H1 (cell line): ENCODE results near the gene HOXB6. TPM values are rescaled to one million over a fixed set of nuclear protein-coding genes. Genes with fewer than 3 reads are reported as not detected.

ENCODE experiments used
- CTCF ChIA-PET: fragments of 300-600 bp; sonication (Branson Sonifier 250); formaldehyde crosslinking; loops from one replicate; lab custom pipeline; 2021; ENCODE audit not compliant: partially characterized antibody; lab: Charles Lee
- POLR2A ChIA-PET: fragments of 300-600 bp; sonication (Branson Sonifier 250); formaldehyde crosslinking; loops from one replicate; lab custom pipeline; 2021; ENCODE audit warnings: inconsistent platforms; ENCODE audit not compliant: partially characterized antibody; lab: Charles Lee
- DNase-seq, 2 experiments: peaks; one replicate each; pipeline versions ENCODE4 v3.0.0 to v3.0.0-alpha.2; 2010 to 2022; ENCODE audit warnings: low spot score in 2 of 2, low read depth in 1 of 2, mixed read lengths in 1 of 2
- FAIRE-seq: peaks from 2 replicates; lab custom pipeline; 2011; peaks lifted over from hg19 to GRCh38; lab: Jason Lieb, UNC
- H2AFZ ChIP-seq: 2 replicates; pipeline ENCODE4 v1.8.1; 2012; ENCODE audit warnings: low read length, inconsistent platforms
- H2AK5ac ChIP-seq: 2 replicates; pipeline ENCODE4 v1.6.1; 2013; ENCODE audit warnings: low read depth, low read length
- H2BK120ac ChIP-seq: replicated peaks from 2 replicates; pipeline ENCODE3; 2013; ENCODE audit warnings: low read depth, low read length, inconsistent platforms
- H2BK12ac ChIP-seq: 2 replicates; pipeline ENCODE4 v1.6.1; 2013; ENCODE audit warnings: low read depth, low read length
- H2BK15ac ChIP-seq: 2 replicates; pipeline ENCODE4 v1.6.1; 2013; ENCODE audit warnings: low read length
- H2BK20ac ChIP-seq: 2 replicates; pipeline ENCODE4 v1.6.1; 2013; ENCODE audit warnings: low read length
- H2BK5ac ChIP-seq: 2 replicates; pipeline ENCODE4 v1.6.1; 2013; ENCODE audit warnings: low read depth, low read length
- H3K14ac ChIP-seq: 2 replicates; pipeline ENCODE4 v1.6.1; 2013; ENCODE audit warnings: inconsistent platforms; ENCODE audit not compliant: insufficient read length
- H3K18ac ChIP-seq: 2 replicates; pipeline ENCODE4 v1.6.1; 2013; ENCODE audit warnings: low read length; ENCODE audit errors: extremely low read depth
- H3K23ac ChIP-seq: 2 replicates; pipeline ENCODE4 v1.6.1; 2013; ENCODE audit warnings: inconsistent platforms; ENCODE audit not compliant: insufficient read length
- H3K23me2 ChIP-seq: 2 replicates; pipeline ENCODE4 v1.6.1; 2013; ENCODE audit warnings: low read depth, low read length
- H3K27ac ChIP-seq: 2 replicates; pipeline ENCODE4 v1.6.1; 2011; ENCODE audit warnings: low read depth, low read length, inconsistent platforms
- H3K27me3 ChIP-seq, 4 experiments: replicated peaks in 1 of 4; 1 replicate in 1 of 4; 2 replicates in 3 of 4; pipeline versions ENCODE4 v1.6.1 to v1.8.1; 2011 to 2013; ENCODE audit warnings: low read length in 3 of 4, mild to moderate bottlenecking in 3 of 4, inconsistent platforms in 2 of 4, mixed read lengths in 2 of 4, moderate library complexity in 1 of 4; ENCODE audit not compliant: control insufficient read depth in 3 of 4, insufficient read depth in 3 of 4; ENCODE audit errors: extremely low read depth in 1 of 4
- H3K36me3 ChIP-seq, 4 experiments: 2 replicates each; pipeline versions ENCODE4 v1.6.1 to v1.8.1; 2011 to 2013; ENCODE audit warnings: mild to moderate bottlenecking in 4 of 4, low read length in 3 of 4, moderate library complexity in 2 of 4, control low read depth in 1 of 4, inconsistent platforms in 1 of 4; ENCODE audit not compliant: insufficient read depth in 4 of 4, control insufficient read depth in 2 of 4
- H3K4ac ChIP-seq: replicated peaks from 2 replicates; pipeline ENCODE3; 2013; ENCODE audit warnings: low read length, low read depth, mixed read lengths, inconsistent platforms; ENCODE audit not compliant: insufficient read length
- H3K4me1 ChIP-seq, 4 experiments: replicated peaks in 1 of 4; 1 replicate in 1 of 4; 2 replicates in 3 of 4; pipeline versions ENCODE4 v1.6.1 to v1.8.1; 2011 to 2013; ENCODE audit warnings: low read length in 3 of 4, inconsistent platforms in 2 of 4, mixed read lengths in 1 of 4; ENCODE audit not compliant: insufficient read depth in 4 of 4, control insufficient read depth in 3 of 4
- H3K4me2 ChIP-seq, 2 experiments: 2 replicates each; pipeline versions ENCODE4 v1.6.1 to v1.8.1; 2011 to 2013; ENCODE audit warnings: low read depth in 2 of 2, low read length in 2 of 2, control low read depth in 1 of 2, inconsistent platforms in 1 of 2, mild to moderate bottlenecking in 1 of 2; ENCODE audit not compliant: insufficient read depth in 1 of 2
- H3K4me3 ChIP-seq, 4 experiments: fragments of 200-600, 300-600 bp in 1 of 4; sonication (generic), shearing (Covaris generic), sonication (Bioruptor Twin) in 1 of 4; 2 replicates each; pipeline versions ENCODE4 v1.5.1 to v1.8.1; 2011 to 2016; ENCODE audit warnings: low read length in 4 of 4, low read depth in 3 of 4, control low read depth in 2 of 4, inconsistent platforms in 2 of 4, mild to moderate bottlenecking in 2 of 4, mixed read lengths in 1 of 4, moderate library complexity in 1 of 4; ENCODE audit not compliant: insufficient read depth in 2 of 4; ENCODE audit errors: extremely low read depth in 1 of 4
- H3K56ac ChIP-seq: replicated peaks from 2 replicates; pipeline ENCODE3; 2013; ENCODE audit warnings: low read depth, mild to moderate bottlenecking, mixed read lengths, low read length, inconsistent platforms; ENCODE audit not compliant: insufficient read length
- H3K79me1 ChIP-seq: 2 replicates; pipeline ENCODE4 v1.6.1; 2013; ENCODE audit warnings: low read depth, low read length, control low read depth
- H3K79me2 ChIP-seq, 2 experiments: 2 replicates each; pipeline versions ENCODE4 v1.6.1 to v1.8.1; 2012 to 2013; ENCODE audit warnings: low read length in 2 of 2, mild to moderate bottlenecking in 2 of 2, inconsistent platforms in 1 of 2; ENCODE audit not compliant: insufficient read depth in 2 of 2, control insufficient read depth in 1 of 2
- H3K9ac ChIP-seq, 4 experiments: replicated peaks in 1 of 4; 1 replicate in 1 of 4; 2 replicates in 3 of 4; pipeline versions ENCODE4 v1.6.1 to v1.8.1; 2011 to 2013; ENCODE audit warnings: low read depth in 3 of 4, low read length in 3 of 4, control low read depth in 2 of 4, mild to moderate bottlenecking in 2 of 4, moderate library complexity in 2 of 4, inconsistent platforms in 1 of 4; ENCODE audit errors: extremely low read depth in 1 of 4
- H3K9me3 ChIP-seq, 2 experiments: 2 replicates each; pipeline versions ENCODE4 v1.6.1 to v1.8.1; 2012 to 2013; ENCODE audit warnings: mild to moderate bottlenecking in 2 of 2, moderate library complexity in 2 of 2, control low read depth in 1 of 2, inconsistent platforms in 1 of 2, low read depth in 1 of 2, low read length in 1 of 2, mixed read lengths in 1 of 2; ENCODE audit not compliant: insufficient read depth in 2 of 2
- H4K20me1 ChIP-seq, 2 experiments: replicated peaks in 1 of 2; 2 replicates each; pipeline versions ENCODE3 to v1.8.1; 2011 to 2013; ENCODE audit warnings: inconsistent platforms in 2 of 2, low read length in 2 of 2, mild to moderate bottlenecking in 1 of 2; ENCODE audit not compliant: insufficient read depth in 2 of 2, control insufficient read depth in 1 of 2
- H4K5ac ChIP-seq: 2 replicates; pipeline ENCODE4 v1.6.1; 2013; ENCODE audit warnings: low read length, low read depth, mixed read lengths, inconsistent platforms; ENCODE audit not compliant: insufficient read length
- H4K8ac ChIP-seq: 2 replicates; pipeline ENCODE4 v1.8.0; 2013; ENCODE audit warnings: mild to moderate bottlenecking, moderate library complexity, low read length, inconsistent platforms; ENCODE audit not compliant: insufficient read depth; ENCODE audit errors: extremely low read depth
- H4K91ac ChIP-seq: replicated peaks from 2 replicates; pipeline ENCODE3; 2013; ENCODE audit warnings: low read length, mixed read lengths, inconsistent platforms; ENCODE audit not compliant: insufficient read length
- BRCA1 ChIP-seq: IDR thresholded peaks from 2 replicates; pipeline ENCODE4 v1.6.1; 2012; ENCODE audit warnings: low read depth, low read length, improper control_type of control experiment
- CBX8 ChIP-seq: fragments of 300-800, 300-1000 bp; sonication (generic); IDR thresholded peaks from 2 replicates; pipeline ENCODE4 v1.7.1; 2016; ENCODE audit warnings: low read depth, low read length, borderline replicate concordance
- CTBP2 ChIP-seq: IDR thresholded peaks from 2 replicates; pipeline ENCODE4 v1.7.0; 2011; ENCODE audit warnings: borderline replicate concordance, mild to moderate bottlenecking, moderate library complexity, mixed read lengths, low read length; ENCODE audit not compliant: insufficient read depth, insufficient read length
- RAD21 ChIP-seq, 2 experiments: IDR thresholded peaks in 1 of 2; conservative IDR thresholded peaks in 1 of 2; 2 replicates each; pipeline ENCODE4 v1.6.1; 2011; ENCODE audit warnings: low read depth in 2 of 2, low read length in 2 of 2, improper control_type of control experiment in 1 of 2, inconsistent platforms in 1 of 2, mild to moderate bottlenecking in 1 of 2, moderate library complexity in 1 of 2
- RNF2 ChIP-seq: fragments of 200-900, 300-1000 bp; sonication (generic); IDR thresholded peaks from 2 replicates; pipeline ENCODE4 v1.7.1; 2016; ENCODE audit warnings: borderline replicate concordance, low read depth, mild to moderate bottlenecking, antibody characterized with exemption, low read length; ENCODE audit not compliant: poor library complexity, severe bottlenecking; ENCODE audit errors: missing control alignments
- WGBS, 2 experiments: shearing (Covaris generic) in 1 of 2; methylation state at CpG; one replicate each; pipeline versions ENCODE4 v1.1.6 to v1.1.7; 2013 to 2015; ENCODE audit warnings: low lambda C conversion rate in 2 of 2, mixed read lengths in 2 of 2, inconsistent platforms in 1 of 2, low coverage in 1 of 2, missing lambda C conversion rate in 1 of 2; ENCODE audit not compliant: insufficient replicate concordance in 2 of 2, insufficient coverage in 1 of 2, insufficient read length in 1 of 2; ENCODE audit errors: extremely low coverage in 1 of 2, missing lambda C conversion rate in 1 of 2; 5-methylcytosine and 5-hydroxymethylcytosine counted together
- polyA plus RNA-seq, 7 experiments: library from polyadenylated mRNA; depleted of rRNA in 3 of 7; stranded (reverse) in 5 of 7; unstranded in 2 of 7; fragments of >200 nt in 5 of 7; fragments of 200-250 nt in 2 of 7; gene quantifications; 1 replicate in 5 of 7; 2 replicates in 1 of 7; 4 replicates in 1 of 7; pipeline versions ENCODE4 v1.2.1 to v1.2.3, GENCODE V29; 2011 to 2013; ENCODE audit warnings: missing spikeins in 2 of 7, mixed read lengths in 2 of 7
- total RNA-seq: library from RNA; stranded (reverse); fragmentation: NEBNext Ultra II Directional; extraction: Animal tissue kit (Norgen Biotek cat#: 25700); gene quantifications from 2 replicates; pipeline ENCODE4 v1.2.1, GENCODE V29; 2021

HOXB6 gene
- total and polyA plus RNA-seq, 2 of the 8 experiments (the other 6 are each of a cell fraction or from before 2014, with no cell fraction given): not detected

DNA sequence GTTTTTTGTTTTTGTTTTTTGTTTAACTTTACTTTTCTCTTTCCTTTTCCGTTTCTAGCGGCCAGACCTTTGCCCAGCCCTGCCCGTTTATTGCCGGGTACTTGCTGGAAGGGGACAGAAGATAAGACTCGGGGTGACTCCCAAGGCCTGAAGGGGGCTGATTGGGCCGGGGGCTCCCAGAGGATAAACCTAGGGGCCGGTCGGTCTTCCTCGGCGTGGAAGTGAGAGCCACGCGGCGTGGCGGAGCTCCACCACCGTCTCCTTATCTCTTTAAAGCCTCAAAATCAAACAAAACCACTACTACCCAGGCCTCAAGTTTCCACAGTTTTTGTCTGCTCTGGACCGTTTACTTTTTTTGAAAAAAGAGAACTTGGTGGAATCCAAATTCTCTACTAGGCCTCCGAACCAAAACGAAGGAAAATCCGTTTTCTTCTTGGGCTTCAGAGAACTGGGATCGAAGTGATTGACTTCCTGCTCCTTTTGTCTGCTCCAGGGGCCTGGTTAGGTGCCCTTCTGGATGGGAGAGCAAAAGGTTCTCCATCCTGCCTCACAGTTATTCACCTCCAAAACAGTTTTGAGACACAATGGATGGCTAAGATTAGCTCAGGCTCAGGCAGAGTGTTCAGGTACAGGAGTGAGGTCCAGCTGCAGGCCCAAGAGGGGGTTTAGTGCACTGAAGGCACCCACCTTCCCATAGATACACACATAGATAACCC, 29.9 kb upstream of the HOXB6 start:
- WGBS, 2 experiments: 50% methylated on average over 20 of the region's 20 CpGs; no CpG with 5 or more reads in 1 of the 2 experiments
- no peaks in the 10 kb centered on the region for H3K9me3 ChIP-seq
- no peak for DNase-seq

More for the DNA sequence above, 29.9 kb upstream of the HOXB6 start:
- H3K4me1 ChIP-seq: peaks cover 0 to 5% (median 1%) of the 10 kb centered on the region in 4 experiments; a peak in 3 of 7 replicates
- peaks cover 29 to 32% of the 10 kb centered on the region in 2 experiments for H4K20me1 ChIP-seq
- H2BK20ac ChIP-seq: no peak overlapping the region
- no peak overlapping the region for H3K9ac ChIP-seq
- no peak overlapping the region for H3K14ac ChIP-seq
- no peak overlapping the region for H3K4ac ChIP-seq
- H3K4me3 ChIP-seq: no peak overlapping the region
- TF ChIP-seq CBX8 (peak; percentile 74; the same call in 1 of the 2 replicates), RNF2 (peak; percentile 83), BRCA1 (no peak), RAD21 (IDR thresholded peaks at IDR 0.05 in 1 of 2, conservative IDR thresholded peaks at IDR 0.05 in 1 of 2; ENCODE audit: low read depth in 2 of 2, low read length in 2 of 2) (no peak), CTBP2 (peak; percentile 26)
- no peaks in the 10 kb centered on the region for H3K79me2 ChIP-seq
- no peak overlapping the region for H2BK5ac ChIP-seq
- H4K5ac ChIP-seq: no peak overlapping the region
- no peak for FAIRE-seq
- no peak overlapping the region for H2BK120ac ChIP-seq
- H3K23me2 ChIP-seq: 0 out of 2 replicates have a peak, but pooled peaks cover 2% of the 10 kb centered on the region
- peaks cover 98 to 100% (median 99%) of the 10 kb centered on the region in 4 experiments for H3K27me3 ChIP-seq
- H3K4me2 ChIP-seq: no peak overlapping the region
- H3K27ac ChIP-seq: no peak overlapping the region
- H2AK5ac ChIP-seq: no peak overlapping the region
- H3K79me1 ChIP-seq: no peaks in the 10 kb centered on the region
- H4K91ac ChIP-seq: no peak overlapping the region
- H3K23ac ChIP-seq: no peak overlapping the region
- H4K8ac ChIP-seq: no peak overlapping the region
- no peak overlapping the region for H2BK15ac ChIP-seq
- POLR2A ChIA-PET: interaction anchor here (0.8 kb wide), 1 partner anchor 9 kb away, joined by 3 read pairs; the partner anchor contains the start of gene HOXB9
- CTCF ChIA-PET: interaction anchor here (0.5 to 2.3 kb wide), 5 partner anchors 12 to 125 kb away, joined by 3 to 8 read pairs (median 5); no protein-coding TSS in a partner anchor
- H3K36me3 ChIP-seq: no peaks in the 10 kb centered on the region; a peak in 1 of 8 replicates
- H2BK12ac ChIP-seq: no peak overlapping the region
- H3K56ac ChIP-seq: no peak overlapping the region
- H3K18ac ChIP-seq: no peak overlapping the region
- no peak overlapping the region for H2AFZ ChIP-seq
